ENCODE measurements around the gene AGTRAP.

The AGTRAP gene

GRCh38 chr1:11707621-11708276, 28.2 kb upstream of the AGTRAP start:
- no peak for DNase-seq

GRCh38 chr1:11708554-11709350, 27.2 kb upstream of the AGTRAP start:
- no peak for DNase-seq

- no peak for DNase-seq
Observed at GRCh38 chr1:11711490-11711889, 24.4 kb upstream of the AGTRAP start.

DNA sequence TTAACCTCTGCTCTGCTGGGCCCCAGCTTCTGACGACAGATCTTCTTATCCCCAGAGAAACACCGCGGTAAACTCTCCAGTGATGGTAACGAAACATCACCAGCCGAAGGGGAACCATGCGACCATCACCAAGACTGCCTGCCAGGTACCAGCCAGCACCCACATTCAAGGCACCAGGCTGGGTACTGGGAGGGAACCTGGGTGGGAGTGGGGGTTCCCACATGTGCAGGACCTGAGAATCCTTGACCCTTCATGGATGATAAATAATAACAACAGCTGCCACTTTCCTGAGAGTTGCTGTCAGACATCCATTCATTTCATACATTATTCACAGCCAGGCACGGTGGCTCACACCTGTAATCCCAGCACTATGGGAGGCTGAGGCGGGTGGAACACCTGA, 23.7 kb upstream of the AGTRAP start:
- DNase-seq, result no peak

DNA sequence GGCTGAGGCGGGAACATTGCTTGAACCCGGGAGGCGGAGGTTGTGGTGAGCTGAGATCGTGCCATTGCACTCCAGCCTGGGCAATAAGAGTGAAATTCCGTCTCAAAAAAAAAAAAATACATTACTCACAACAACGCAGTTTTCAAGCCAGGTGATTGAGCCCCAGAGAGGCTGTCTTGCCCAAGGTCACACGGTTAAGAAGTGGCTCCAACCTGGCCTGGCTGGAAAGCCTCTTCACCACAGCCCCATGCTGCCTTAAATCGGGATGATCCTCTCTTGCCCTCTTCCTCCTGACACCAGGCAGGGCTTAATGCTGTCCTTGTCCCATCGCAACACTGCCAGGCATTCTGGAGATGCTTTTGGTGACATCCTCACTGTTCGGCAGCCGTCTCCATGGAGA, 22.8 kb upstream of the AGTRAP start:
- no peak for DNase-seq

DNA sequence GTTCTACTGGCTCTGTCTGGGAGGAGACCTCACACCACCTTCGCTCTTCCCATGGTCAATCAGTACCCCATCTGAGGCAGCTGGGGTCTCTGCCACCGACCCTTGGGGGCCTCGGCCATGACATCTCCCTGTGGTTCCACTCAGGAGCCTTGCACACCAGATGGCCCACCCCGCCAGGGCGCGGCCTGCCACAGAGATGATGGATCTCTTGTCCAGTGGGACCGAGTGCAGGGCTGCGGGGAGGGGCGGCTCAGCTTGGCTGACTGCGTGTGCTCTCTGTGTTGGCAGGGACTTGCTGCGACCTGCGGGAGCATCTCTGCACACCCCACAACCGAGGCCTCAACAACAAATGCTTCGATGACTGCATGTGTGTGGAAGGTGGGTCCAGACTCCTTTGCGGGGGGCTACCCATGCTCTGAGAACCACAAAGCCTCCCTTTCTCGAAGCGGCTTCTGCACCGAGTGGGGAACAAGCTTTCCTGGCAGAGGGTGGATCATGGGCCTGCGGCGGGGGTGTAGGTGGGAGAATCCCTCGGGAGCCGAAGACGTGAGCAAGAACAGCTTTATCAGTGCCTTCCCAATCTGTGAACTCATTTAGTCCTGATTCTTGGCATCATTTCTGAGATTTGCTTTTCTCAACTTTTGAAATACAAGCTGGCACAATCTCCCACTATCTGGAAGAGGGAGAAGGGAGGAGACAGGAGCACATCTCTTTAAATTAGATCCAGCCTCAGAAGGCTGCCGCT, 20.9 kb upstream of the AGTRAP start:
- DNase-seq, result no peak

- DNase-seq, result peak; percentile 33
Observed at GRCh38 chr1:11719313-11720032, 16.5 kb upstream of the AGTRAP start.

- DNase-seq, result no peak
Observed at GRCh38 chr1:11720033-11720376, 15.9 kb upstream of the AGTRAP start.

DNA sequence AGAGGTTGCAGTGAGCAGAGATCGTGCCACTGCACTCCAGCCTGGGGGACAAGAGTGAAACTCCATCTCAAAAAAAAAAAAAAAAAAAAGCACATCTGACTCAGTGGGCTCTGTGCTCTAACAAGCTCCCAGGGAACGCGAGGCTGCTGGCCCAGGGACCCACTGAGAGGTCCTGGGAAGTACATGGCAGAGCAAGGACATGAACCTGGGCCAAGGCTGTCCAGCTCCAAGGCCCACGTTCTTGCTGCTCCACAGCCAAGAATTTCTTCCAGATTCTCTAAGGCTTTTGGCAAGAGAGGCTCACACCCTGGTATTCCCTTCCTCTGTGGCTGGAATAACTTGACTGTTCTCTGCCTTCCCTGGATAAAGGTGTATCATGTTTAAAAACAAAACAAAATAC, 15.4 kb upstream of the AGTRAP start:
- DNase-seq, result no peak

GRCh38 chr1:11721311-11721710, 14.6 kb upstream of the AGTRAP start:
- DNase-seq, result no peak

DNA sequence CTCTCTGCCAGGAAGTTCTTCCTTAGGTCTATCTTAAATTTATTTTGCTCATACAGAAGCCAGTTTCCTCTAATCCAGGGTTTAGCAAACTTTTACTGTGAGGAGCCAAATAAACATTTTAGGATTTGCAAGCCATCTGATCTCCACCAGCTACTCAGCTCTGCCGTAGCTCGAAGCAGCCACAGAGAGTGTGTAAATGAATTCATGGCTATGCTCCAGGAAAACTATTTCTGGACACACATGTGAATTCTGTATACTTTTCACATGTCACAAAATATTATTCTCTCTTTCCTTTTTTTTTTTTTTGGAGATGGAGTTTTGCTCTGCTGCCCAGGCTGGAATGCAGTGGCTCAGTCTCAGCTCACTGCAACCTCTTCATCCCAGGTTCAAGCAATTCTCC, 13.4 kb upstream of the AGTRAP start:
- DNase-seq, result no peak

DNA sequence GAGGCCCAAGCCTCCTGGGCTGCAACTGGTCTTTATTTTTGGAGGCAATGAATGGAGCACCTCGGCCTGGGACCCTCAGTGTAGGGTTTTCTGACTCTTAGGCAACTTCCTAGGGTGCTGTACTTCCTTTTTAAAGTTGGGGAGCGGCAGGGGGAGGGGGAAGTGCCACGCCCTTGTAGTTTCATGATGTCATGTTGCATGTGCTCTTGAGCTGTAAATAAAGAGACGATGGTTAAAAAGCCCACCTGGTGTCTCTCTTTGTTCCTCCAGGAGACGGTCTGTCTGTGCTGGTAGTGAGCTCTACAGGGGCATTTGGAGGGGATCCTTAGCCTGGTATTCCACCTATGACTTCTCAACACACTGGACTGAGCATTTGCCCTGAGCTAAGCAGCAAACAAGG, 10.3 kb upstream of the AGTRAP start:
- no peak for DNase-seq

GRCh38 chr1:11727119-11727518, 8.8 kb upstream of the AGTRAP start:
- no peak for DNase-seq

- no peak for DNase-seq
Observed at GRCh38 chr1:11728126-11728806, 7.7 kb upstream of the AGTRAP start.

- DNase-seq, result no peak
Observed at GRCh38 chr1:11729155-11729497, 6.8 kb upstream of the AGTRAP start.

- DNase-seq, result no peak
Observed at GRCh38 chr1:11729498-11730428, 6.2 kb upstream of the AGTRAP start.

- DNase-seq, result peak; percentile 14
Observed at GRCh38 chr1:11730429-11730891, 5.5 kb upstream of the AGTRAP start.

GRCh38 chr1:11731691-11732283, 4.1 kb upstream of the AGTRAP start:
- peak; percentile 34 for DNase-seq

- no peak for DNase-seq
Observed at GRCh38 chr1:11733306-11733705, 2.6 kb upstream of the AGTRAP start.

DNA sequence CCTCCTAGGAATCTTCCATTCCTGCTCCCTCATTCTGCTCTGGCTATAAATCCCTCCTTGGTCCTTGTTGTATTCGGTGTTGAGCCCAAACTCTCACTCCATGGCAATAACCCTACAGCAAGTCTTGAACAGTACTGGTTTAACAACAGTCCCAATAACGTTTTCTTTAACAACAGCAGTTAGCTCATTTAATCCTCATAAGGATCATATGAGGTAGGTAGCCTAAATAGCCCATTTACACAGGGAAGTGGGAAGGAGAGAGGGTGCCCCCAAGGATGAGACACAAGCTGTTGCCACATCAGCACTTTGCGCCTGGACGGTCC, 444 bp upstream of the AGTRAP start:
- no peak for DNase-seq

Data from fibroblast of skin of right biceps (primary cell).